T-cell (primary cell): ENCODE results near the gene BCORL1. TPM values are rescaled to one million over a fixed set of nuclear protein-coding genes. Genes with fewer than 3 reads are reported as not detected.

Experiments
- ATAC-seq, 4 experiments: fragments of 200-7000 bp in 3 of 4; fragments of 150-1000 bp in 1 of 4; cut with Tn5 transposase; replicated peaks in 1 of 4; 1 replicate in 3 of 4; 2 replicates in 1 of 4; pipeline ENCODE4 v1.10.0; 2021; ENCODE audit warnings: moderate library complexity in 3 of 4, mild to moderate bottlenecking in 2 of 4, moderate number of reproducible peaks in 1 of 4
- CTCF ChIA-PET, 2 donors: fragments of 300-600 bp; sonication (Branson Sonifier 250); formaldehyde crosslinking; loops; one replicate each; lab custom pipeline; 2022; ENCODE audit warnings: antibody characterized with exemption in 2 of 2; lab: Charles Lee
- POLR2A ChIA-PET, 2 donors: fragments of 300-600 bp; sonication (Branson Sonifier 250); formaldehyde crosslinking; loops; one replicate each; lab custom pipeline; 2022; ENCODE audit warnings: antibody characterized with exemption in 2 of 2; lab: Charles Lee
- DNase-seq, 35 experiments: peaks; one replicate each; pipeline versions ENCODE4 v3.0.0 to v3.0.0-alpha.2; 2013 to 2023
- H3K27ac ChIP-seq: one replicate; pipeline ENCODE4 v1.5.1; 2013; ENCODE audit warnings: low read length
- H3K27me3 ChIP-seq, 2 experiments: replicated peaks in 1 of 2; 1 replicate in 1 of 2; 2 replicates in 1 of 2; pipeline versions ENCODE4 v1.6.1 to v1.7.0; 2013; ENCODE audit warnings: low read length in 1 of 2, mixed read lengths in 1 of 2; ENCODE audit not compliant: control insufficient read depth in 2 of 2, insufficient read depth in 2 of 2; ENCODE audit errors: extremely low read depth in 1 of 2
- H3K36me3 ChIP-seq, 2 donors: 1 replicate in 1 of 2; 2 replicates in 1 of 2; pipeline versions ENCODE4 v1.6.1 to v1.7.0; 2013; ENCODE audit warnings: low read length in 1 of 2; ENCODE audit not compliant: control insufficient read depth in 2 of 2, insufficient read depth in 1 of 2; ENCODE audit errors: extremely low read depth in 1 of 2
- H3K4me1 ChIP-seq, 2 experiments: 1 replicate in 1 of 2; 2 replicates in 1 of 2; pipeline versions ENCODE4 v1.6.1 to v1.7.0; 2013; ENCODE audit warnings: low read length in 2 of 2, mixed read lengths in 1 of 2; ENCODE audit not compliant: insufficient read depth in 2 of 2, control insufficient read depth in 1 of 2; ENCODE audit errors: extremely low read depth in 1 of 2
- H3K4me3 ChIP-seq, 2 donors: 1 replicate in 1 of 2; 2 replicates in 1 of 2; pipeline versions ENCODE4 v1.5.1 to v1.7.0; 2013; ENCODE audit warnings: mild to moderate bottlenecking in 2 of 2, low read length in 1 of 2, moderate library complexity in 1 of 2; ENCODE audit not compliant: control insufficient read depth in 1 of 2; ENCODE audit errors: extremely low read depth in 1 of 2
- H3K9me3 ChIP-seq: 2 replicates; pipeline ENCODE4 v1.7.0; 2013
- H3K27ac Mint-ChIP-seq, 2 donors: one replicate each; pipeline ENCODE4 v1.8.0; 2020 to 2021; ENCODE audit warnings: mild to moderate bottlenecking in 2 of 2, mixed read lengths in 2 of 2
- H3K27me3 Mint-ChIP-seq, 2 donors: one replicate each; pipeline ENCODE4 v1.8.0; 2021 to 2022; ENCODE audit warnings: mixed read lengths in 2 of 2
- H3K36me3 Mint-ChIP-seq: one replicate; pipeline ENCODE4 v1.8.0; 2021; ENCODE audit warnings: mixed read lengths
- H3K4me1 Mint-ChIP-seq, 3 donors: one replicate each; pipeline ENCODE4 v1.8.0; 2020 to 2022; ENCODE audit warnings: mixed read lengths in 3 of 3, mild to moderate bottlenecking in 1 of 3
- H3K4me3 Mint-ChIP-seq, 3 donors: one replicate each; pipeline ENCODE4 v1.8.0; 2020 to 2022; ENCODE audit warnings: mild to moderate bottlenecking in 3 of 3, mixed read lengths in 3 of 3, moderate library complexity in 3 of 3
- H3K9me3 Mint-ChIP-seq, 3 donors: one replicate each; pipeline ENCODE4 v1.8.0; 2020 to 2022; ENCODE audit warnings: mixed read lengths in 3 of 3
- WGBS: methylation state at CpG from one replicate; pipeline ENCODE4 v1.1.5; 2013; ENCODE audit warnings: missing lambda C conversion rate; ENCODE audit not compliant: insufficient coverage; 5-methylcytosine and 5-hydroxymethylcytosine counted together
- total RNA-seq, 35 experiments: library from RNA in 6 of 35; stranded (reverse) in 6 of 35; fragments of 120-200 nt in 1 of 35; gene quantifications; one replicate each; pipeline versions ENCODE4 v1.2.1 to v1.2.4 and lab custom pipeline; 2013 to 2026

The BCORL1 gene
- total RNA-seq, 5 donors from 2014 or later (not counting 1 experiment from before 2014, with no cell fraction given) = 8.7 to 13.5 (median 12.3) TPM

GRCh38 chrX:129976441-129976840 is 6.0 kb upstream of the BCORL1 start:
- Histone ChIP-seq H3K27ac (no peak overlapping the region), H3K36me3 (no peaks in the 10 kb centered on the region), H3K9me3 (no peaks in the 10 kb centered on the region), H3K4me3 (no peak overlapping the region), H3K27me3 (no peaks in the 10 kb centered on the region), H3K4me1 (peaks cover 3 to 14% of the 10 kb centered on the region in 2 experiments)
- peaks cover 3 to 21% (median 11%) of the 10 kb centered on the region in 3 donors for H3K4me1 Mint-ChIP-seq
- no peak overlapping the region for H3K27ac Mint-ChIP-seq
- ATAC-seq (no peak), DNase-seq (no peak)
- no peaks in the 10 kb centered on the region for H3K9me3 Mint-ChIP-seq
- POLR2A ChIA-PET = interaction anchor here (0.6 to 0.8 kb wide), 3 partner anchors 11 to 87 kb away, joined by 4 to 14 read pairs (median 5); no protein-coding TSS in a partner anchor
- WGBS = no CpG with 5 or more reads among the region's 5 CpGs
- CTCF ChIA-PET = interaction anchor here in 1 of 2 donors (0.7 kb wide), 2 partner anchors 23 to 26 kb away, joined by 3 to 8 read pairs; no protein-coding TSS in a partner anchor
- no peak overlapping the region for H3K4me3 Mint-ChIP-seq
- peaks cover 0 to 6% of the 10 kb centered on the region in 2 donors for H3K27me3 Mint-ChIP-seq
- no peaks in the 10 kb centered on the region for H3K36me3 Mint-ChIP-seq

GRCh38 chrX:129979207-129979920 is 3.1 kb upstream of the BCORL1 start:
- Histone ChIP-seq H3K36me3 (no peaks in the 10 kb centered on the region), H3K9me3 (no peaks in the 10 kb centered on the region), H3K4me1 (peaks cover 5 to 18% of the 10 kb centered on the region in 2 experiments), H3K27ac (no peak overlapping the region), H3K27me3 (no peaks in the 10 kb centered on the region), H3K4me3 (no peak overlapping the region)
- WGBS = 81% methylated on average over 7 of the region's 35 CpGs
- ATAC-seq = no peak
- ChIA-PET CTCF (interaction anchor here (0.6 to 0.9 kb wide), 2 partner anchors 41 to 180 kb away, joined by 4 to 9 read pairs; no protein-coding TSS in a partner anchor), POLR2A (no interaction called here)
- Mint-ChIP-seq H3K4me1 (peaks cover 3 to 23% (median 11%) of the 10 kb centered on the region in 3 donors), H3K4me3 (peak overlapping the region; percentile 61 to 72 (median 63)), H3K36me3 (no peaks in the 10 kb centered on the region), H3K27ac (peak overlapping the region in 1 of 2 donors; percentile 36), H3K27me3 (no peaks in the 10 kb centered on the region), H3K9me3 (no peaks in the 10 kb centered on the region)
- DNase-seq = peak in 1 of 35 experiments; percentile 3

GRCh38 chrX:129980001-129980401 is 2.4 kb upstream of the BCORL1 start:
- ATAC-seq = no peak

GRCh38 chrX:129980540-129981199 is 1.8 kb upstream of the BCORL1 start:
- ATAC-seq (no peak), DNase-seq (peak in 4 of 35 experiments; percentile 1 to 27 (median 7))
- H3K27me3 ChIP-seq = no peaks in the 10 kb centered on the region
- Mint-ChIP-seq H3K4me3 (peak overlapping the region in 1 of 3 donors; percentile 61), H3K36me3 (no peaks in the 10 kb centered on the region), H3K4me1 (peaks cover 11 to 33% (median 22%) of the 10 kb centered on the region in 3 donors), H3K27ac (peak overlapping the region in 1 of 2 donors; percentile 22), H3K27me3 (no peaks in the 10 kb centered on the region), H3K9me3 (no peaks in the 10 kb centered on the region)
- no peaks in the 10 kb centered on the region for H3K9me3 ChIP-seq
- CTCF ChIA-PET = interaction anchor here in 1 of 2 donors (0.6 kb wide), 3 partner anchors 45 to 922 kb away, joined by 3 to 8 read pairs (median 3); partner anchors contain the start of gene AIFM1
- WGBS = 0% methylated on average over 44 of the region's 79 CpGs
- H3K4me1 ChIP-seq = peaks cover 8 to 23% of the 10 kb centered on the region in 2 experiments
- H3K36me3 ChIP-seq = no peaks in the 10 kb centered on the region
- peak overlapping the region in 1 of 2 donors; percentile 47 for H3K4me3 ChIP-seq
- no peak overlapping the region for H3K27ac ChIP-seq
- POLR2A ChIA-PET = interaction anchor here in 1 of 2 donors (0.7 kb wide), 1 partner anchor 37 kb away, joined by 3 read pairs; no protein-coding TSS in a partner anchor

More at GRCh38 chrX:129980001-129980401, 2.4 kb upstream of the BCORL1 start:
- WGBS = no CpG with 5 or more reads among the region's 32 CpGs
- no peak overlapping the region for H3K4me3 ChIP-seq
- Mint-ChIP-seq H3K36me3 (no peaks in the 10 kb centered on the region), H3K9me3 (no peaks in the 10 kb centered on the region), H3K4me1 (peaks cover 8 to 28% (median 17%) of the 10 kb centered on the region in 3 donors), H3K4me3 (peak overlapping the region; percentile 31 to 61 (median 54)), H3K27ac (no peak overlapping the region), H3K27me3 (no peaks in the 10 kb centered on the region)
- H3K27ac ChIP-seq = no peak overlapping the region
- peaks cover 8 to 23% of the 10 kb centered on the region in 2 experiments for H3K4me1 ChIP-seq
- H3K27me3 ChIP-seq = no peaks in the 10 kb centered on the region
- DNase-seq = peak in 5 of 35 experiments; percentile 5 to 51 (median 19)
- CTCF ChIA-PET = interaction anchor here in 1 of 2 donors (0.6 kb wide), 1 partner anchor 41 kb away, joined by 9 read pairs; no protein-coding TSS in a partner anchor
- POLR2A ChIA-PET = no interaction called here
- no peaks in the 10 kb centered on the region for H3K9me3 ChIP-seq
- no peaks in the 10 kb centered on the region for H3K36me3 ChIP-seq

GRCh38 chrX:129981200-129981553 is 1.3 kb upstream of the BCORL1 start:
- peaks cover 11 to 33% (median 22%) of the 10 kb centered on the region in 3 donors for H3K4me1 Mint-ChIP-seq
- Histone ChIP-seq H3K27me3 (no peaks in the 10 kb centered on the region), H3K27ac (no peak overlapping the region), H3K4me3 (peak overlapping the region in 1 of 2 donors; percentile 47), H3K9me3 (no peaks in the 10 kb centered on the region), H3K36me3 (no peaks in the 10 kb centered on the region), H3K4me1 (peaks cover 8 to 23% of the 10 kb centered on the region in 2 experiments)
- CTCF ChIA-PET = interaction anchor here in 1 of 2 donors (0.6 kb wide), 3 partner anchors 44 to 921 kb away, joined by 3 to 8 read pairs (median 3); partner anchors contain the start of gene AIFM1
- no peak overlapping the region for H3K4me3 Mint-ChIP-seq
- H3K9me3 Mint-ChIP-seq = no peaks in the 10 kb centered on the region
- no CpG with 5 or more reads among the region's 17 CpGs for WGBS
- H3K36me3 Mint-ChIP-seq = no peaks in the 10 kb centered on the region
- peak overlapping the region in 1 of 2 donors; percentile 22 for H3K27ac Mint-ChIP-seq
- POLR2A ChIA-PET = interaction anchor here in 1 of 2 donors (0.7 kb wide), 1 partner anchor 38 kb away, joined by 3 read pairs; no protein-coding TSS in a partner anchor
- DNase-seq (peak in 1 of 35 experiments; percentile 13), ATAC-seq (no peak)
- no peaks in the 10 kb centered on the region for H3K27me3 Mint-ChIP-seq
